ENCODE results near the gene SCARB1.

SCARB1 gene

GRCh38 chr12:124764870-124765580, 98.6 kb downstream of the SCARB1 start:
- CTCF ChIA-PET, result interaction anchor here (0.6 to 3.0 kb wide), 20 partner anchors 9 to 860 kb away, joined by 3 to 17 read pairs (median 3); no protein-coding TSS in a partner anchor
- no peaks in the 10 kb centered on the region for H3K4me1 ChIP-seq (ENCODE audit: control insufficient read depth, insufficient read depth, low read length)
- TF ChIP-seq ZNF114 (tag by site-specific recombination; IDR thresholded peaks at IDR 0.05) (no peak), ZNF670 (tag by site-specific recombination; IDR thresholded peaks at IDR 0.05; ENCODE audit: low read depth) (no peak), ZFP69B (tag by site-specific recombination; IDR thresholded peaks at IDR 0.05) (no peak), ZBTB11 (tag by site-specific recombination; conservative IDR thresholded peaks at IDR 0.05; ENCODE audit: low read depth) (no peak), ZSCAN30 (tag by site-specific recombination; IDR thresholded peaks at IDR 0.05) (no peak), ZNF610 (tag by site-specific recombination; IDR thresholded peaks at IDR 0.05; ENCODE audit: borderline replicate concordance) (no peak), ZNF354C (tag by site-specific recombination; IDR thresholded peaks at IDR 0.05; ENCODE audit: borderline replicate concordance, low read depth) (no peak), ZNF24 (tag by site-specific recombination; IDR thresholded peaks at IDR 0.05) (no peak), REST (tag by site-specific recombination; IDR thresholded peaks at IDR 0.05) (no peak), ZNF146 (tag by site-specific recombination; IDR thresholded peaks at IDR 0.05) (no peak), ZBTB49 (tag by site-specific recombination; IDR thresholded peaks at IDR 0.05; ENCODE audit: low read depth) (no peak), ZNF366 (tag by site-specific recombination; conservative IDR thresholded peaks at IDR 0.05) (no peak), ZNF174 (tag by site-specific recombination; IDR thresholded peaks at IDR 0.05) (no peak), ZNF707 (tag by site-specific recombination; IDR thresholded peaks at IDR 0.05) (no peak)
- TF ChIP-seq, protein P1, sequence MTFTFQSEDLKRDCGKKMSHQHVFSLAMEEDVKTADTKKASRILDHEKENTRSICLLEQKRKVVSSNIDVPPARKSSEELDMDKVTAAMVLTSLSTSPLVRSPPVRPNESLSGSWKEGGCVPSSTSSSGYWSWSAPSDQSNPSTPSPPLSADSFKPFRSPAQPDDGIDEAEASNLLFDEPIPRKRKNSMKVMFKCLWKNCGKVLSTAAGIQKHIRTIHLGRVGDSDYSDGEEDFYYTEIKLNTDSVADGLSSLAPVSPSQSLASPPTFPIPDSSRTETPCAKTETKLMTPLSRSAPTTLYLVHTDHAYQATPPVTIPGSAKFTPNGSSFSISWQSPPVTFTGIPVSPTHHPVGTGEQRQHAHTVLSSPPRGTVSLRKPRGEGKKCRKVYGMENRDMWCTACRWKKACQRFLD (tag by site-specific recombination; IDR thresholded peaks at IDR 0.05), result no peak
- TF ChIP-seq, protein P2, sequence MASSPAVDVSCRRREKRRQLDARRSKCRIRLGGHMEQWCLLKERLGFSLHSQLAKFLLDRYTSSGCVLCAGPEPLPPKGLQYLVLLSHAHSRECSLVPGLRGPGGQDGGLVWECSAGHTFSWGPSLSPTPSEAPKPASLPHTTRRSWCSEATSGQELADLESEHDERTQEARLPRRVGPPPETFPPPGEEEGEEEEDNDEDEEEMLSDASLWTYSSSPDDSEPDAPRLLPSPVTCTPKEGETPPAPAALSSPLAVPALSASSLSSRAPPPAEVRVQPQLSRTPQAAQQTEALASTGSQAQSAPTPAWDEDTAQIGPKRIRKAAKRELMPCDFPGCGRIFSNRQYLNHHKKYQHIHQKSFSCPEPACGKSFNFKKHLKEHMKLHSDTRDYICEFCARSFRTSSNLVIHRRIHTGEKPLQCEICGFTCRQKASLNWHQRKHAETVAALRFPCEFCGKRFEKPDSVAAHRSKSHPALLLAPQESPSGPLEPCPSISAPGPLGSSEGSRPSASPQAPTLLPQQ (tag by site-specific recombination; IDR thresholded peaks at IDR 0.05), result no peak
- TF ChIP-seq, protein P3, sequence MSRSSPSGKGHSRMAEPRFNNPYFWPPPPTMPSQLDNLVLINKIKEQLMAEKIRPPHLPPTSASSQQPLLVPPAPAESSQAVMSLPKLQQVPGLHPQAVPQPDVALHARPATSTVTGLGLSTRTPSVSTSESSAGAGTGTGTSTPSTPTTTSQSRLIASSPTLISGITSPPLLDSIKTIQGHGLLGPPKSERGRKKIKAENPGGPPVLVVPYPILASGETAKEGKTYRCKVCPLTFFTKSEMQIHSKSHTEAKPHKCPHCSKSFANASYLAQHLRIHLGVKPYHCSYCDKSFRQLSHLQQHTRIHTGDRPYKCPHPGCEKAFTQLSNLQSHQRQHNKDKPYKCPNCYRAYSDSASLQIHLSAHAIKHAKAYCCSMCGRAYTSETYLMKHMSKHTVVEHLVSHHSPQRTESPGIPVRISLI (tag by site-specific recombination; IDR thresholded peaks at IDR 0.05), result no peak
- TF ChIP-seq, protein P4, sequence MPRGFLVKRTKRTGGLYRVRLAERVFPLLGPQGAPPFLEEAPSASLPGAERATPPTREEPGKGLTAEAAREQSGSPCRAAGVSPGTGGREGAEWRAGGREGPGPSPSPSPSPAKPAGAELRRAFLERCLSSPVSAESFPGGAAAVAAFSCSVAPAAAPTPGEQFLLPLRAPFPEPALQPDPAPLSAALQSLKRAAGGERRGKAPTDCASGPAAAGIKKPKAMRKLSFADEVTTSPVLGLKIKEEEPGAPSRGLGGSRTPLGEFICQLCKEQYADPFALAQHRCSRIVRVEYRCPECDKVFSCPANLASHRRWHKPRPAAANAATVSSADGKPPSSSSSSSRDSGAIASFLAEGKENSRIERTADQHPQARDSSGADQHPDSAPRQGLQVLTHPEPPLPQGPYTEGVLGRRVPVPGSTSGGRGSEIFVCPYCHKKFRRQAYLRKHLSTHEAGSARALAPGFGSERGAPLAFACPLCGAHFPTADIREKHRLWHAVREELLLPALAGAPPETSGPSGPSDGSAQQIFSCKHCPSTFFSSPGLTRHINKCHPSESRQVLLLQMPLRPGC (tag by site-specific recombination; IDR thresholded peaks at IDR 0.05), result no peak
- H3K27ac ChIP-seq (ENCODE audit: extremely low read depth, low read depth, low read length), result no peak overlapping the region
- POLR2A ChIA-PET, result interaction anchor here (0.6 kb wide), 1 partner anchor 752 kb away, joined by 3 read pairs; no protein-coding TSS in a partner anchor
- no peaks in the 10 kb centered on the region for H3K36me3 ChIP-seq (ENCODE audit: control insufficient read depth in 2 of 2, insufficient read depth in 1 of 2, low read length in 2 of 2)
- no peaks in the 10 kb centered on the region for H3K9me3 ChIP-seq (ENCODE audit: control insufficient read depth, insufficient read depth, low read depth, low read length)
- no peak overlapping the region for H3K4me3 ChIP-seq (ENCODE audit: low read depth, low read length)
